Activated CD8-positive, alpha-beta memory T cell treated with anti-CD3 and anti-CD28 coated beads for 48 hours (primary cell): ENCODE measurements around the gene VPS36.
"Not testable (repeated sequence)": the region's sequence is repeated elsewhere in the genome, so short reads cannot be mapped to it uniquely, and the experiment has no call there.

Source experiments
- DNase-seq, 3 experiments: peaks; one replicate each; pipeline ENCODE4 v3.0.0-alpha.2; 2020; ENCODE audit warnings: low read depth in 2 of 3, low spot score in 2 of 3

VPS36 gene

GRCh38 chr13:52450012-52450792 is at the start of gene VPS36:
TSS of gene VPS36 (minus strand) at chr13:52450634. CDS start at chr13:52450594, 40 bp downstream.
- peak; percentile 93 to 95 (median 94) for DNase-seq

- DNase-seq: not testable (repeated sequence)
Measured at GRCh38 chr13:52497979-52498378, 47.5 kb upstream of the VPS36 start.

GRCh38 chr13:52494241-52494640 is 43.8 kb upstream of the VPS36 start:
- not testable (repeated sequence) for DNase-seq

- DNase-seq: not testable (repeated sequence)
Measured at GRCh38 chr13:52491015-52491414, 40.6 kb upstream of the VPS36 start.

- DNase-seq: not testable (repeated sequence)
Measured at GRCh38 chr13:52488763-52489162, 38.3 kb upstream of the VPS36 start.

- not testable (repeated sequence) for DNase-seq
Measured at GRCh38 chr13:52487078-52487477, 36.6 kb upstream of the VPS36 start.

- not testable (repeated sequence) for DNase-seq
Measured at GRCh38 chr13:52480677-52481428, 30.4 kb upstream of the VPS36 start.

- DNase-seq: not testable (repeated sequence)
Measured at GRCh38 chr13:52468487-52468886, 18.1 kb upstream of the VPS36 start.

- DNase-seq: no peak
Measured at GRCh38 chr13:52463526-52463925, 13.1 kb upstream of the VPS36 start.

GRCh38 chr13:52461265-52461664 is 10.8 kb upstream of the VPS36 start:
- no peak for DNase-seq

GRCh38 chr13:52459668-52460067 is 9.2 kb upstream of the VPS36 start:
- DNase-seq: no peak

- peak; percentile 47 to 59 (median 48) for DNase-seq
Measured at GRCh38 chr13:52455677-52456041, 5.2 kb upstream of the VPS36 start.

- peak; percentile 71 to 84 (median 81) for DNase-seq
Measured at GRCh38 chr13:52454820-52455676, 4.6 kb upstream of the VPS36 start, which contains the start of gene CKAP2. TSS of gene CKAP2 (plus strand) at chr13:52455478. CDS start at chr13:52455557, 79 bp downstream.

GRCh38 chr13:52454459-52454819 is 4.0 kb upstream of the VPS36 start:
- DNase-seq: no peak

GRCh38 chr13:52452470-52452869 is 2.0 kb upstream of the VPS36 start:
- no peak for DNase-seq

- no peak for DNase-seq
Measured at GRCh38 chr13:52451135-52451804, 836 bp upstream of the VPS36 start.

GRCh38 chr13:52450793-52451116 is 321 bp upstream of the VPS36 start:
- no peak for DNase-seq

- no peak for DNase-seq
Measured at GRCh38 chr13:52449331-52450011, 963 bp downstream of the VPS36 start.

- no peak for DNase-seq
Measured at GRCh38 chr13:52447815-52448552, 2.5 kb downstream of the VPS36 start.

- no peak for DNase-seq
Measured at GRCh38 chr13:52447354-52447753, 3.1 kb downstream of the VPS36 start.
